Activated T-cell treated with anti-CD3 and anti-CD28 coated beads for 4 hours (primary cell): ENCODE measurements around the gene SRRM2.
"Not testable (repeated sequence)": the region's sequence is repeated elsewhere in the genome, so short reads cannot be mapped to it uniquely, and the experiment has no call there.

ENCODE experiments used
- DNase-seq: peaks from one replicate; pipeline ENCODE4 v3.0.0-alpha.2; 2020

SRRM2 gene

GRCh38 chr16:2715519-2715918, 36.9 kb upstream of the SRRM2 start:
- peak; percentile 71 for DNase-seq

GRCh38 chr16:2715966-2716885, 36.2 kb upstream of the SRRM2 start:
- no peak for DNase-seq

- no peak for DNase-seq
These were observed 35.5 kb upstream of the SRRM2 start for GRCh38 chr16:2716948-2717347.

- no peak for DNase-seq
These were observed 34.8 kb upstream of the SRRM2 start for GRCh38 chr16:2717383-2718263.

- no peak for DNase-seq
These were observed 32.9 kb upstream of the SRRM2 start for GRCh38 chr16:2719328-2720063.

- no peak for DNase-seq
These were observed 32.4 kb upstream of the SRRM2 start, which contains the start of gene PRSS27 for GRCh38 chr16:2720064-2720457. Gene PRSS27, minus strand, starts transcription at chr16:2720224. Its CDS starts 64 bp downstream, at chr16:2720160.

- peak; percentile 67 for DNase-seq
These were observed 31.5 kb upstream of the SRRM2 start for GRCh38 chr16:2720719-2721633.

- not testable (repeated sequence) for DNase-seq
These were observed 30.7 kb upstream of the SRRM2 start for GRCh38 chr16:2721634-2722173.

- no peak for DNase-seq
These were observed 28.3 kb upstream of the SRRM2 start for GRCh38 chr16:2724088-2724676.

GRCh38 chr16:2724816-2725348, 27.6 kb upstream of the SRRM2 start:
- DNase-seq, result no peak

GRCh38 chr16:2726923-2727322, 25.5 kb upstream of the SRRM2 start:
- no peak for DNase-seq

GRCh38 chr16:2728034-2728433, 24.4 kb upstream of the SRRM2 start:
- DNase-seq, result no peak

GRCh38 chr16:2734844-2735515, 17.5 kb upstream of the SRRM2 start:
- DNase-seq, result no peak

- DNase-seq, result no peak
These were observed 15.8 kb upstream of the SRRM2 start for GRCh38 chr16:2736476-2737237.

GRCh38 chr16:2737238-2737605, 15.2 kb upstream of the SRRM2 start:
- no peak for DNase-seq

GRCh38 chr16:2737895-2738418, 14.5 kb upstream of the SRRM2 start:
- DNase-seq, result no peak

GRCh38 chr16:2738615-2739014, 13.8 kb upstream of the SRRM2 start:
- no peak for DNase-seq

GRCh38 chr16:2739625-2740430, 12.6 kb upstream of the SRRM2 start:
- DNase-seq, result no peak
